Measurements from ENCODE around the gene CLPSL2.

DNA sequence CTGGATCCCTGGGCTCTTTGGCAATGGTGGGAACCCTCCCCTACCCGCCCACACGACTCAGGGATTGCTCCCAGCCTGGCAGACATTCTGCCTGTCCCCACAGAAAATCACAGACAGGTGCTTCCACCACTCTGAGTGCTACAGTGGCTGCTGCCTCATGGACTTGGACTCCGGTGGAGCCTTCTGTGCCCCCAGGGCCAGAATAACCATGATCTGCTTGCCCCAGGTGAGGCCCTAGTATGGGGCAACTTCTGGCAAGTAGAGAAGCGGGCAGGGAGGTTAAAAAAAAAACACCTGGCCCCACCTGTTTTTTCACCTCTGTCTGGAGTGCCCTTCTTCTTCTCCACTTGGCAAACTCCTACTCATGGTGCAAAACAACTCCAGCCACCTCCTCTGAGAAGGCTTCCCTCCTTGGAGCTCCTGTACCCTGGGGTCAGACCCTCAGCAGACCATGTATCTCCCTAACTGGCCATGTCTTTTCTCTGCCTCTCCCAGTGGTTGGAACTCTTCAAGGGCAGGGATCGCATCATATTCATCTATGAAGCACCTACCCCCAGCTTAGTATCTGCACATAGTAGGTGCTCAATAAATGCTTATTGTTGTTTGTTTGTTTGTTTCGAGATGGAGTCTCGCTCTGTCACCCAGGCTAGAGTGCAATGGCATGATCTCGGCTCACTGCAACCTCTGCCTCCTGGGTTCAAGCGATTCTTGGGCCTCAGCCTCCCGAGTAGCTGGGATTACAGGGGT is 1.1 kb downstream of the CLPSL2 start:
- no peak for TF ChIP-seq EZH2 (IDR thresholded peaks at IDR 0.05; ENCODE audit: borderline replicate concordance, low read length)
- TF ChIP-seq, protein P1, sequence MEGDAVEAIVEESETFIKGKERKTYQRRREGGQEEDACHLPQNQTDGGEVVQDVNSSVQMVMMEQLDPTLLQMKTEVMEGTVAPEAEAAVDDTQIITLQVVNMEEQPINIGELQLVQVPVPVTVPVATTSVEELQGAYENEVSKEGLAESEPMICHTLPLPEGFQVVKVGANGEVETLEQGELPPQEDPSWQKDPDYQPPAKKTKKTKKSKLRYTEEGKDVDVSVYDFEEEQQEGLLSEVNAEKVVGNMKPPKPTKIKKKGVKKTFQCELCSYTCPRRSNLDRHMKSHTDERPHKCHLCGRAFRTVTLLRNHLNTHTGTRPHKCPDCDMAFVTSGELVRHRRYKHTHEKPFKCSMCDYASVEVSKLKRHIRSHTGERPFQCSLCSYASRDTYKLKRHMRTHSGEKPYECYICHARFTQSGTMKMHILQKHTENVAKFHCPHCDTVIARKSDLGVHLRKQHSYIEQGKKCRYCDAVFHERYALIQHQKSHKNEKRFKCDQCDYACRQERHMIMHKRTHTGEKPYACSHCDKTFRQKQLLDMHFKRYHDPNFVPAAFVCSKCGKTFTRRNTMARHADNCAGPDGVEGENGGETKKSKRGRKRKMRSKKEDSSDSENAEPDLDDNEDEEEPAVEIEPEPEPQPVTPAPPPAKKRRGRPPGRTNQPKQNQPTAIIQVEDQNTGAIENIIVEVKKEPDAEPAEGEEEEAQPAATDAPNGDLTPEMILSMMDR (conservative IDR thresholded peaks at IDR 0.05 in 1 of 2, IDR thresholded peaks at IDR 0.05 in 1 of 2; ENCODE audit: extremely low read depth in 1 of 2, insufficient read depth in 1 of 2, low read depth in 1 of 2, low read length in 2 of 2) = no peak

All from mammary epithelial cell (primary cell).